Lower lobe of right lung (tissue), 2 donors: ENCODE data around the gene CAPN13. TPM values are rescaled to one million over a fixed set of nuclear protein-coding genes. Genes with fewer than 3 reads are reported as not detected.

Experiments used
- ATAC-seq, 2 donors: fragments of 200-7000 bp; cut with Tn5 transposase; one replicate each; pipeline ENCODE4 v1.9.1; 2020 to 2022; ENCODE audit warnings: mild to moderate bottlenecking in 2 of 2, moderate library complexity in 2 of 2
- DNase-seq: peaks from one replicate; pipeline ENCODE4 v3.0.0-alpha.2; 2020
- H3K27ac ChIP-seq: fragments of 200-600 bp; one replicate; pipeline ENCODE4 v1.8.0; 2022
- H3K27me3 ChIP-seq: fragments of 200-600 bp; one replicate; pipeline ENCODE4 v1.8.0; 2022; ENCODE audit warnings: low read depth
- H3K36me3 ChIP-seq: fragments of 200-600 bp; one replicate; pipeline ENCODE4 v1.8.0; 2022; ENCODE audit warnings: mild to moderate bottlenecking
- H3K4me1 ChIP-seq: fragments of 200-600 bp; one replicate; pipeline ENCODE4 v1.8.0; 2022
- H3K4me3 ChIP-seq: fragments of 200-600 bp; one replicate; pipeline ENCODE4 v1.8.0; 2022; ENCODE audit warnings: mild to moderate bottlenecking
- H3K9me3 ChIP-seq: fragments of 200-600 bp; one replicate; pipeline ENCODE4 v1.8.0; 2022
- CTCF ChIP-seq: fragments of 200-600 bp; IDR thresholded peaks from one replicate; pipeline ENCODE4 v1.8.0; 2022; ENCODE audit warnings: antibody characterized with exemption, mild to moderate bottlenecking
- intact Hi-C: fragments of 100-400 bp; cut with DNase I; formaldehyde crosslinking; loops from one replicate; pipeline ENCODE4 v1.11.0; 2022
- total RNA-seq: library from RNA; stranded (reverse); fragmentation: NEBNext Ultra II Directional; extraction: Animal tissue kit (Norgen Biotek cat#: 25700); gene quantifications from one replicate; pipeline ENCODE4 v1.2.1, GENCODE V29; 2021
- donor health status: DM: no; HTN: yes; CAD: no; lungs with severe emphysema.

CAPN13 gene
- total RNA-seq, 1 donor from 2014 or later: 23.0 TPM

- no peak for TF ChIP-seq CTCF
- ATAC-seq (peak in 1 of 2 donors; percentile 34), DNase-seq (no peak)
- Histone ChIP-seq H3K27ac (no peak overlapping the region), H3K27me3 (no peaks in the 10 kb centered on the region), H3K4me1 (no peaks in the 10 kb centered on the region), H3K9me3 (no peaks in the 10 kb centered on the region), H3K36me3 (no peaks in the 10 kb centered on the region), H3K4me3 (no peak overlapping the region)
- intact Hi-C loops: no loop called here
These were observed 129.3 kb downstream of the CAPN13 start for GRCh38 chr2:30677861-30678385.

GRCh38 chr2:30677231-30677630, 130.0 kb downstream of the CAPN13 start:
- TF ChIP-seq CTCF: no peak
- intact Hi-C loops: no loop called here
- Histone ChIP-seq H3K4me1 (no peaks in the 10 kb centered on the region), H3K27me3 (no peaks in the 10 kb centered on the region), H3K27ac (no peak overlapping the region), H3K36me3 (no peaks in the 10 kb centered on the region), H3K9me3 (no peaks in the 10 kb centered on the region), H3K4me3 (no peak overlapping the region)
- no peak for DNase-seq
- ATAC-seq: no peak

GRCh38 chr2:30675758-30676157, 131.5 kb downstream of the CAPN13 start:
- Histone ChIP-seq H3K27ac (no peak overlapping the region), H3K27me3 (no peaks in the 10 kb centered on the region), H3K4me1 (no peaks in the 10 kb centered on the region), H3K4me3 (no peak overlapping the region), H3K9me3 (no peaks in the 10 kb centered on the region), H3K36me3 (no peaks in the 10 kb centered on the region)
- DNase-seq (no peak), ATAC-seq (no peak)
- no peak for TF ChIP-seq CTCF
- intact Hi-C loops: no loop called here

GRCh38 chr2:30673127-30673526, 134.1 kb downstream of the CAPN13 start:
- H3K27me3 ChIP-seq: no peaks in the 10 kb centered on the region
- H3K9me3 ChIP-seq: no peaks in the 10 kb centered on the region
- H3K4me3 ChIP-seq: no peak overlapping the region
- DNase-seq: no peak
- intact Hi-C loops: no loop called here
- H3K36me3 ChIP-seq: no peaks in the 10 kb centered on the region
- no peak for ATAC-seq
- H3K27ac ChIP-seq: no peak overlapping the region
- TF ChIP-seq CTCF: no peak
- H3K4me1 ChIP-seq: no peaks in the 10 kb centered on the region
